ENCODE data around the gene KCNA5. TPM values are rescaled to one million over a fixed set of nuclear protein-coding genes. Genes with fewer than 3 reads are reported as not detected.

KCNA5 gene
- total RNA-seq, 2 donors from 2014 or later: 0.68 TPM; not detected in 1

DNA sequence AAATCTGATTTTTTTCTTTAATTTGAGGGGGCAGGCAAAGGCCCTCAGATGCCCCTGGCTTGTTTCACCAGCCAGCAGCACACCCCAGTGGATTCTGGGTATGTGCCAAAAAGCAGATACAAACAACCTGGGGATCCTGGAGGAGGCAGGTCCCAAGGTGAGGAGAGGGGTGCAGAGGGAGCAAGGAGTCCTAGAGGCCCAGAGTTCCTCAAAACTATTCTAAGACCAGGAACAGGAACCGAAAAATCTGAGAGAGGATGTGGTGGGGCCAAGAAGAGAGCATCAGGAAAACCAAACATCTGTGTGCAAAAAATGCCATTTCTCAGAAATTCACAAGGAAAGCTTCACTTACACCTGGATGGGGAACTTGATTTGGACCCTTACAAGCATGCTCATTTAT lies 8.2 kb downstream of the KCNA5 start:
- no peaks in the 10 kb centered on the region for H3K27me3 ChIP-seq (replicated peaks; ENCODE audit: insufficient read depth)
- H3K36me3 ChIP-seq: no peaks in the 10 kb centered on the region
- 79% methylated on average over 1 of the region's 1 CpG for WGBS
- TF ChIP-seq, protein P1, sequence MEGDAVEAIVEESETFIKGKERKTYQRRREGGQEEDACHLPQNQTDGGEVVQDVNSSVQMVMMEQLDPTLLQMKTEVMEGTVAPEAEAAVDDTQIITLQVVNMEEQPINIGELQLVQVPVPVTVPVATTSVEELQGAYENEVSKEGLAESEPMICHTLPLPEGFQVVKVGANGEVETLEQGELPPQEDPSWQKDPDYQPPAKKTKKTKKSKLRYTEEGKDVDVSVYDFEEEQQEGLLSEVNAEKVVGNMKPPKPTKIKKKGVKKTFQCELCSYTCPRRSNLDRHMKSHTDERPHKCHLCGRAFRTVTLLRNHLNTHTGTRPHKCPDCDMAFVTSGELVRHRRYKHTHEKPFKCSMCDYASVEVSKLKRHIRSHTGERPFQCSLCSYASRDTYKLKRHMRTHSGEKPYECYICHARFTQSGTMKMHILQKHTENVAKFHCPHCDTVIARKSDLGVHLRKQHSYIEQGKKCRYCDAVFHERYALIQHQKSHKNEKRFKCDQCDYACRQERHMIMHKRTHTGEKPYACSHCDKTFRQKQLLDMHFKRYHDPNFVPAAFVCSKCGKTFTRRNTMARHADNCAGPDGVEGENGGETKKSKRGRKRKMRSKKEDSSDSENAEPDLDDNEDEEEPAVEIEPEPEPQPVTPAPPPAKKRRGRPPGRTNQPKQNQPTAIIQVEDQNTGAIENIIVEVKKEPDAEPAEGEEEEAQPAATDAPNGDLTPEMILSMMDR (IDR thresholded peaks at IDR 0.05): no peak
- TF ChIP-seq POLR2A (IDR thresholded peaks at IDR 0.05) (no peak), POLR2AphosphoS5 (IDR thresholded peaks at IDR 0.05) (no peak)
- no peak for DNase-seq (ENCODE audit: low spot score)
- no peak overlapping the region for H3K4me3 ChIP-seq
- H3K27ac ChIP-seq: no peak overlapping the region
- intact Hi-C loops (cut with DNase I): no loop called here
- no peaks in the 10 kb centered on the region for H3K9me3 ChIP-seq
- H3K4me1 ChIP-seq (replicated peaks): peaks cover 2% of the 10 kb centered on the region

DNA sequence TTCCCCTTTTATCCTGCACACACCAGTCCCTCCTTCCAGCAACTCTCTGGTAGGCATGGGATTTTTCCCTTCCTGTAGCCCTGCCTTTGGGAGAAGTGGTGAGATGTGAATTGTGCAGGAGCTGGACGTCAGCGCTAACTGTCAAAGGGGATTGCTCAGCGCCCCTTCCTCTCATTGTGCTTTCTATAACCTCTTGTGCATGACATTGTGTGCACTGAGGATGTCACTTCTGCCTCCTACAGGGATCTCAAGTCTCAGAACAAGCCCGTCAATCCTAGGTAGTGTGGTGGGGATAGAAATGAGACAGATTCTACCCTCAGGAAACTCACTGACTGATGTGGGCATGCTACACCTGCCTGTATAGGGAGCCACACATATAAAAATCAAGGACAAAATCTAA lies 8.7 kb downstream of the KCNA5 start:
- TF ChIP-seq POLR2AphosphoS5 (IDR thresholded peaks at IDR 0.05) (no peak), POLR2A (IDR thresholded peaks at IDR 0.05) (no peak)
- TF ChIP-seq, protein P1 (IDR thresholded peaks at IDR 0.05): no peak
- no peak overlapping the region for H3K4me3 ChIP-seq
- H3K4me1 ChIP-seq (replicated peaks): peaks cover 1% of the 10 kb centered on the region
- no peak overlapping the region for H3K27ac ChIP-seq
- no peaks in the 10 kb centered on the region for H3K36me3 ChIP-seq
- H3K27me3 ChIP-seq (replicated peaks; ENCODE audit: insufficient read depth): no peaks in the 10 kb centered on the region
- 84% methylated on average over 4 of the region's 4 CpGs for WGBS
- DNase-seq (ENCODE audit: low spot score): no peak
- intact Hi-C loops (cut with DNase I): no loop called here
- no peaks in the 10 kb centered on the region for H3K9me3 ChIP-seq

- no peaks in the 10 kb centered on the region for H3K36me3 ChIP-seq
- 41% methylated on average over 6 of the region's 6 CpGs for WGBS
- intact Hi-C loops (cut with DNase I): no loop called here
- no peak overlapping the region for H3K4me3 ChIP-seq
- no peaks in the 10 kb centered on the region for H3K27me3 ChIP-seq (replicated peaks; ENCODE audit: insufficient read depth)
- no peak for DNase-seq (ENCODE audit: low spot score)
- H3K4me1 ChIP-seq (replicated peaks): no peaks in the 10 kb centered on the region
- H3K27ac ChIP-seq: no peak overlapping the region
- TF ChIP-seq, protein P1 (IDR thresholded peaks at IDR 0.05): no peak
- no peak for TF ChIP-seq POLR2A (IDR thresholded peaks at IDR 0.05)
- no peaks in the 10 kb centered on the region for H3K9me3 ChIP-seq
Observed at GRCh38 chr12:5059358-5059757, 15.7 kb downstream of the KCNA5 start.

GRCh38 chr12:5060958-5061357 lies 17.3 kb downstream of the KCNA5 start:
- intact Hi-C loops (cut with DNase I): no loop called here
- Histone ChIP-seq H3K27ac (no peak overlapping the region), H3K36me3 (no peaks in the 10 kb centered on the region), H3K4me1 (replicated peaks) (no peaks in the 10 kb centered on the region), H3K9me3 (no peaks in the 10 kb centered on the region), H3K27me3 (replicated peaks; ENCODE audit: insufficient read depth) (no peaks in the 10 kb centered on the region), H3K4me3 (no peak overlapping the region)
- no peak for DNase-seq (ENCODE audit: low spot score)
- WGBS: 72% methylated on average over 3 of the region's 3 CpGs
- TF ChIP-seq POLR2AphosphoS5 (IDR thresholded peaks at IDR 0.05): no peak
- no peak for TF ChIP-seq POLR2A (IDR thresholded peaks at IDR 0.05)
- TF ChIP-seq, protein P1 (IDR thresholded peaks at IDR 0.05): no peak

DNA sequence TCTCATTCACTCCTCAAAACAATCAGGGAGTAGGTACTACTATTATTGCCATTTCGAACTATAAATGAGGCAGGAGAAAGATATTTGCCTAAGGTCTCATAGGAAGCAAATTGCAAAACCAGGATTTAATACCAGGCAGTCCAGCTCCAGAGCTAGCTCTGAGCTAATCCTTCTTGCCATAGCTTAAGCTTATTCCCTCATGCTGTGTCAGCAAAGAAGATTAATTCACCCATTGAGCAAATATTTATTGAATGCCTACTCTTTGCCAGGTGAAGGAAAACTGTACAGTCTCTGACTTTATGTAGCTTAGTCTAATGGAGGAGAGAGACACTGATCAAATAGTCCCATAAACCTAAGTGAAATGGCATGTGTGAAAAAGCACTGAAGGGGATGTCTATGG lies 19.5 kb downstream of the KCNA5 start:
- Histone ChIP-seq H3K27ac (no peak overlapping the region), H3K36me3 (no peaks in the 10 kb centered on the region), H3K4me1 (replicated peaks) (no peaks in the 10 kb centered on the region), H3K4me3 (no peak overlapping the region), H3K9me3 (no peaks in the 10 kb centered on the region), H3K27me3 (replicated peaks; ENCODE audit: insufficient read depth) (no peaks in the 10 kb centered on the region)
- TF ChIP-seq POLR2A (IDR thresholded peaks at IDR 0.05) (no peak), POLR2AphosphoS5 (IDR thresholded peaks at IDR 0.05) (peak; percentile 13)
- TF ChIP-seq, protein P1 (IDR thresholded peaks at IDR 0.05): no peak
- intact Hi-C loops (cut with DNase I): no loop called here
- 78% methylated on average over 1 of the region's 1 CpG for WGBS
- DNase-seq (ENCODE audit: low spot score): no peak
